MM.1S (cell line): ENCODE measurements around the gene SIT1.

ENCODE experiments used
- CTCF ChIP-seq: fragments of 300-600 bp; sonication (generic); IDR thresholded peaks from 2 replicates; pipeline ENCODE4 v1.5.1; 2016; ENCODE audit warnings: antibody characterized with exemption, low read length, mixed read lengths
- EZH2 ChIP-seq: fragments of 300-600 bp; sonication (generic); optimal IDR thresholded peaks from 2 replicates; pipeline ENCODE3; 2017; ENCODE audit warnings: low read depth, mild to moderate bottlenecking, antibody characterized with exemption, low read length, mixed read lengths

- no peak for TF ChIP-seq EZH2
- TF ChIP-seq CTCF = no peak
Measured at GRCh38 chr9:35659340-35659739, 8.6 kb upstream of the SIT1 start.
